Vagina (tissue), 2 donors: ENCODE data around the gene ZNF101.

Source experiments
- CTCF ChIP-seq, 3 experiments: fragments of 450-650 bp in 2 of 3; fragments of 200-600 bp in 1 of 3; sonication (generic) in 1 of 3; IDR thresholded peaks; one replicate each; pipeline ENCODE4 v1.5.1; 2017 to 2019; ENCODE audit warnings: antibody characterized with exemption in 3 of 3, mild to moderate bottlenecking in 2 of 3, moderate library complexity in 2 of 3
- POLR2A ChIP-seq, 2 donors: fragments of 450-650 bp; IDR thresholded peaks; one replicate each; pipeline ENCODE4 v1.6.1; 2017; ENCODE audit warnings: antibody characterized with exemption in 2 of 2, mild to moderate bottlenecking in 2 of 2, moderate library complexity in 2 of 2
- POLR2AphosphoS5 ChIP-seq, 2 donors: sonication (generic); formaldehyde crosslinking; IDR thresholded peaks; one replicate each; pipeline ENCODE4 v1.9.0; 2017; ENCODE audit warnings: antibody characterized with exemption in 2 of 2, mild to moderate bottlenecking in 2 of 2, low read depth in 1 of 2; ENCODE audit not compliant: insufficient read depth in 1 of 2

GRCh38 chr19:19637186-19637522, 31.5 kb upstream of the ZNF101 start:
- TF ChIP-seq CTCF (IDR thresholded peaks at IDR 0.05) = no peak
- no peak for TF ChIP-seq POLR2AphosphoS5 (IDR thresholded peaks at IDR 0.05; ENCODE audit: insufficient read depth in 1 of 2, low read depth in 1 of 2)
- no peak for TF ChIP-seq POLR2A (IDR thresholded peaks at IDR 0.05)
